Sigmoid colon (tissue), 7 donors: Measurements from ENCODE around the gene PIK3R5. TPM values are rescaled to one million over a fixed set of nuclear protein-coding genes. Genes with fewer than 3 reads are reported as not detected.

Experiments used
- DNase-seq: peaks from one replicate; pipeline ENCODE4 v3.0.0-alpha.2; 2019
- H3K27ac ChIP-seq, 4 donors: fragments of 200-600 bp; sonication (generic); one replicate each; pipeline ENCODE4 v1.5.1; 2016 to 2019; ENCODE audit warnings: mild to moderate bottlenecking in 1 of 4
- H3K27me3 ChIP-seq, 3 donors: fragments of 200-600 bp; sonication (generic); one replicate each; pipeline ENCODE4 v1.5.1; 2019; ENCODE audit warnings: mild to moderate bottlenecking in 1 of 3
- H3K36me3 ChIP-seq, 4 donors: fragments of 200-600 bp; sonication (generic); one replicate each; pipeline ENCODE4 v1.5.1; 2016 to 2019
- H3K4me1 ChIP-seq, 4 donors: fragments of 200-600 bp; sonication (generic); one replicate each; pipeline ENCODE4 v1.5.1; 2017 to 2019
- H3K4me3 ChIP-seq, 4 donors: fragments of 200-600 bp; sonication (generic); one replicate each; pipeline ENCODE4 v1.5.1; 2017 to 2019; ENCODE audit warnings: mild to moderate bottlenecking in 2 of 4, moderate library complexity in 1 of 4
- H3K9me3 ChIP-seq, 4 donors: fragments of 200-600 bp in 3 of 4; sonication (generic) in 3 of 4; one replicate each; pipeline versions ENCODE4 v1.5.1 to v1.6.1; 2013 to 2019
- CTCF ChIP-seq, 4 experiments: fragments of 450-650 bp in 3 of 4; fragments of 200-600 bp in 1 of 4; IDR thresholded peaks; one replicate each; pipeline ENCODE4 v1.5.1; 2016 to 2019; ENCODE audit warnings: antibody characterized with exemption in 4 of 4, mild to moderate bottlenecking in 3 of 4, moderate library complexity in 2 of 4
- EP300 ChIP-seq, 4 donors: sonication (generic); formaldehyde crosslinking; IDR thresholded peaks; one replicate each; pipeline ENCODE4 v1.6.1; 2017; ENCODE audit warnings: antibody characterized with exemption in 4 of 4
- POLR2A ChIP-seq, 2 donors: fragments of 450-650 bp; IDR thresholded peaks; one replicate each; pipeline ENCODE4 v1.6.1; 2016; ENCODE audit warnings: antibody characterized with exemption in 2 of 2, mild to moderate bottlenecking in 2 of 2, moderate library complexity in 2 of 2
- POLR2AphosphoS5 ChIP-seq, 4 donors: sonication (generic); formaldehyde crosslinking; IDR thresholded peaks; one replicate each; pipeline ENCODE4 v1.6.1; 2017; ENCODE audit warnings: antibody characterized with exemption in 4 of 4
- WGBS, 2 donors: extraction: QIAGEN DNeasy Blood & Tissue Kit; methylation state at CpG; one replicate each; pipeline ENCODE4 v1.1.7; 2013; 5-methylcytosine and 5-hydroxymethylcytosine counted together
- intact Hi-C: fragments of 100-400 bp; cut with DNase I; formaldehyde crosslinking; loops from one replicate; pipeline ENCODE4 v1.15.1; 2023
- polyA plus RNA-seq, 3 donors: library from polyadenylated mRNA; stranded (reverse); fragments of 200-250 nt; gene quantifications; one replicate each; pipeline ENCODE4 v1.2.3, GENCODE V29; 2013
- total RNA-seq, 4 donors: library from RNA; depleted of rRNA; stranded (reverse); fragments of >200 nt; gene quantifications; one replicate each; pipeline ENCODE4 v1.1.0, GENCODE V29; 2016
- donor health status: healthy with polysubstance abuse.
- donor health status: Bipolar disorder and iron deficiency.
- donor health status: healthy.

The PIK3R5 gene
- total and polyA plus RNA-seq, 7 donors = 2.4 to 13.6 (median 8.2) TPM

- no peak overlapping the region for H3K4me3 ChIP-seq
- H3K27ac ChIP-seq = no peak overlapping the region
- peaks cover 0 to 48% (median 19%) of the 10 kb centered on the region in 3 donors for H3K27me3 ChIP-seq
- DNase-seq = no peak
- H3K4me1 ChIP-seq = no peaks in the 10 kb centered on the region
- H3K9me3 ChIP-seq = no peaks in the 10 kb centered on the region
- no peaks in the 10 kb centered on the region for H3K36me3 ChIP-seq
- WGBS, 2 donors = 90 to 91% methylated on average over 14 of the region's 14 CpGs
- intact Hi-C loops = no loop called here
- TF ChIP-seq POLR2A (IDR thresholded peaks at IDR 0.05) = no peak
- TF ChIP-seq CTCF (IDR thresholded peaks at IDR 0.05) = no peak
- no peak for TF ChIP-seq EP300 (IDR thresholded peaks at IDR 0.05)
- TF ChIP-seq POLR2AphosphoS5 (IDR thresholded peaks at IDR 0.05) = no peak
Observed at GRCh38 chr17:8835106-8835505, 130.4 kb downstream of the PIK3R5 start.

GRCh38 chr17:8832711-8833352 is 132.7 kb downstream of the PIK3R5 start:
- no peaks in the 10 kb centered on the region for H3K36me3 ChIP-seq
- no peak overlapping the region for H3K4me3 ChIP-seq
- H3K9me3 ChIP-seq = no peaks in the 10 kb centered on the region
- H3K4me1 ChIP-seq = no peaks in the 10 kb centered on the region
- intact Hi-C loops = no loop called here
- TF ChIP-seq POLR2AphosphoS5 (IDR thresholded peaks at IDR 0.05) = no peak
- TF ChIP-seq CTCF (IDR thresholded peaks at IDR 0.05) = peak in 1 of 4 experiments; percentile 25
- no peak for DNase-seq
- peaks cover 0 to 57% (median 19%) of the 10 kb centered on the region in 3 donors for H3K27me3 ChIP-seq
- H3K27ac ChIP-seq = no peak overlapping the region
- 32 to 67% methylated on average over 33 of the region's 33 CpGs for WGBS, 2 donors

GRCh38 chr17:8831234-8831849 is 134.2 kb downstream of the PIK3R5 start:
- no peaks in the 10 kb centered on the region for H3K4me1 ChIP-seq
- intact Hi-C loops = no loop called here
- peaks cover 0 to 45% (median 19%) of the 10 kb centered on the region in 3 donors for H3K27me3 ChIP-seq
- H3K27ac ChIP-seq = no peak overlapping the region
- no peaks in the 10 kb centered on the region for H3K9me3 ChIP-seq
- WGBS, 2 donors = 84 to 89% methylated on average over 7 of the region's 7 CpGs
- H3K4me3 ChIP-seq = no peak overlapping the region
- no peaks in the 10 kb centered on the region for H3K36me3 ChIP-seq
- TF ChIP-seq CTCF (IDR thresholded peaks at IDR 0.05) (no peak), POLR2AphosphoS5 (IDR thresholded peaks at IDR 0.05) (no peak), EP300 (IDR thresholded peaks at IDR 0.05) (no peak), POLR2A (IDR thresholded peaks at IDR 0.05) (no peak)
- DNase-seq = no peak

GRCh38 chr17:8830141-8830540 is 135.4 kb downstream of the PIK3R5 start:
- H3K27me3 ChIP-seq = peaks cover 0 to 36% (median 19%) of the 10 kb centered on the region in 3 donors
- TF ChIP-seq EP300 (IDR thresholded peaks at IDR 0.05) = no peak
- TF ChIP-seq POLR2AphosphoS5 (IDR thresholded peaks at IDR 0.05) = no peak
- no peak for TF ChIP-seq POLR2A (IDR thresholded peaks at IDR 0.05)
- no peak for TF ChIP-seq CTCF (IDR thresholded peaks at IDR 0.05)
- no peak overlapping the region for H3K4me3 ChIP-seq
- 81 to 86% methylated on average over 10 of the region's 10 CpGs for WGBS, 2 donors
- H3K27ac ChIP-seq = no peak overlapping the region
- no peaks in the 10 kb centered on the region for H3K4me1 ChIP-seq
- intact Hi-C loops = no loop called here
- no peaks in the 10 kb centered on the region for H3K36me3 ChIP-seq
- no peak for DNase-seq
- no peaks in the 10 kb centered on the region for H3K9me3 ChIP-seq
